Rectal smooth muscle tissue (tissue), 1 donor: ENCODE results near the gene ZNF862.

ENCODE experiments used
- H3K27ac ChIP-seq: one replicate; pipeline ENCODE4 v1.7.0; 2013; ENCODE audit warnings: low read depth, low read length, inconsistent platforms
- H3K27me3 ChIP-seq: one replicate; pipeline ENCODE4 v1.7.0; 2013; ENCODE audit warnings: low read length; ENCODE audit not compliant: control insufficient read depth, insufficient read depth
- H3K36me3 ChIP-seq: one replicate; pipeline ENCODE4 v1.7.0; 2013; ENCODE audit warnings: low read length; ENCODE audit not compliant: control insufficient read depth, insufficient read depth
- H3K4me1 ChIP-seq: one replicate; pipeline ENCODE4 v1.7.0; 2013; ENCODE audit warnings: low read length; ENCODE audit not compliant: control insufficient read depth, insufficient read depth
- H3K4me3 ChIP-seq: one replicate; pipeline ENCODE4 v1.7.0; 2013; ENCODE audit warnings: low read length
- H3K9ac ChIP-seq: one replicate; pipeline ENCODE4 v1.7.0; 2013; ENCODE audit warnings: low read length

The ZNF862 gene

GRCh38 chr7:149875396-149875795 lies 37.2 kb downstream of the ZNF862 start:
- Histone ChIP-seq H3K9ac (no peak overlapping the region), H3K4me1 (no peaks in the 10 kb centered on the region), H3K27me3 (no peaks in the 10 kb centered on the region), H3K4me3 (no peak overlapping the region), H3K36me3 (peaks cover 2% of the 10 kb centered on the region), H3K27ac (no peak overlapping the region)

GRCh38 chr7:149877890-149878522 lies 39.8 kb downstream of the ZNF862 start:
- peaks cover 2% of the 10 kb centered on the region for H3K36me3 ChIP-seq
- H3K4me3 ChIP-seq: no peak overlapping the region
- H3K27ac ChIP-seq: no peak overlapping the region
- no peaks in the 10 kb centered on the region for H3K27me3 ChIP-seq
- peaks cover 14% of the 10 kb centered on the region for H3K4me1 ChIP-seq
- no peak overlapping the region for H3K9ac ChIP-seq

GRCh38 chr7:149878523-149878921 lies 40.3 kb downstream of the ZNF862 start:
- Histone ChIP-seq H3K27ac (no peak overlapping the region), H3K27me3 (no peaks in the 10 kb centered on the region), H3K9ac (no peak overlapping the region), H3K4me1 (peaks cover 16% of the 10 kb centered on the region), H3K36me3 (peaks cover 2% of the 10 kb centered on the region), H3K4me3 (no peak overlapping the region)

GRCh38 chr7:149879271-149879743 lies 41.1 kb downstream of the ZNF862 start:
- Histone ChIP-seq H3K36me3 (peaks cover 2% of the 10 kb centered on the region), H3K27me3 (no peaks in the 10 kb centered on the region), H3K27ac (no peak overlapping the region), H3K4me3 (no peak overlapping the region), H3K4me1 (peaks cover 16% of the 10 kb centered on the region), H3K9ac (no peak overlapping the region)

- Histone ChIP-seq H3K27ac (no peak overlapping the region), H3K36me3 (peaks cover 2% of the 10 kb centered on the region), H3K27me3 (no peaks in the 10 kb centered on the region), H3K9ac (no peak overlapping the region), H3K4me3 (no peak overlapping the region), H3K4me1 (peaks cover 16% of the 10 kb centered on the region)
Observed at GRCh38 chr7:149879766-149880637, 41.8 kb downstream of the ZNF862 start.

- Histone ChIP-seq H3K36me3 (peaks cover 2% of the 10 kb centered on the region), H3K4me1 (peaks cover 16% of the 10 kb centered on the region), H3K27me3 (no peaks in the 10 kb centered on the region), H3K4me3 (no peak overlapping the region), H3K27ac (peak overlapping the region; percentile 61), H3K9ac (no peak overlapping the region)
Observed at GRCh38 chr7:149880638-149881311, 42.6 kb downstream of the ZNF862 start.

GRCh38 chr7:149881328-149882247 lies 43.4 kb downstream of the ZNF862 start:
- peak overlapping the region; percentile 68 for H3K27ac ChIP-seq
- peaks cover 2% of the 10 kb centered on the region for H3K36me3 ChIP-seq
- H3K27me3 ChIP-seq: no peaks in the 10 kb centered on the region
- H3K4me3 ChIP-seq: no peak overlapping the region
- H3K9ac ChIP-seq: no peak overlapping the region
- H3K4me1 ChIP-seq: peaks cover 16% of the 10 kb centered on the region

- no peaks in the 10 kb centered on the region for H3K27me3 ChIP-seq
- peaks cover 2% of the 10 kb centered on the region for H3K36me3 ChIP-seq
- H3K27ac ChIP-seq: peak overlapping the region; percentile 68
- no peak overlapping the region for H3K9ac ChIP-seq
- peaks cover 16% of the 10 kb centered on the region for H3K4me1 ChIP-seq
- no peak overlapping the region for H3K4me3 ChIP-seq
Observed at GRCh38 chr7:149882248-149883047, 44.3 kb downstream of the ZNF862 start.

- Histone ChIP-seq H3K4me1 (peaks cover 16% of the 10 kb centered on the region), H3K36me3 (no peaks in the 10 kb centered on the region), H3K4me3 (no peak overlapping the region), H3K27me3 (no peaks in the 10 kb centered on the region), H3K9ac (no peak overlapping the region), H3K27ac (peak overlapping the region; percentile 61)
Observed at GRCh38 chr7:149883048-149883438, 44.9 kb downstream of the ZNF862 start.

- H3K27me3 ChIP-seq: no peaks in the 10 kb centered on the region
- no peaks in the 10 kb centered on the region for H3K36me3 ChIP-seq
- H3K27ac ChIP-seq: peak overlapping the region; percentile 61
- H3K9ac ChIP-seq: no peak overlapping the region
- H3K4me1 ChIP-seq: peaks cover 16% of the 10 kb centered on the region
- no peak overlapping the region for H3K4me3 ChIP-seq
Observed at GRCh38 chr7:149883452-149883861, 45.3 kb downstream of the ZNF862 start.

- H3K4me1 ChIP-seq: peaks cover 16% of the 10 kb centered on the region
- H3K4me3 ChIP-seq: no peak overlapping the region
- H3K9ac ChIP-seq: no peak overlapping the region
- H3K27me3 ChIP-seq: no peaks in the 10 kb centered on the region
- H3K27ac ChIP-seq: no peak overlapping the region
- H3K36me3 ChIP-seq: no peaks in the 10 kb centered on the region
Observed at GRCh38 chr7:149884016-149884415, 45.8 kb downstream of the ZNF862 start.
